Embryonic facial prominence (tissue), 1 donor: ENCODE measurements around the gene SARS1.

Experiments
- DNase-seq: peaks from one replicate; pipeline ENCODE4 v3.0.0-alpha.2; 2016; ENCODE audit errors: extremely low spot score

The SARS1 gene

DNA sequence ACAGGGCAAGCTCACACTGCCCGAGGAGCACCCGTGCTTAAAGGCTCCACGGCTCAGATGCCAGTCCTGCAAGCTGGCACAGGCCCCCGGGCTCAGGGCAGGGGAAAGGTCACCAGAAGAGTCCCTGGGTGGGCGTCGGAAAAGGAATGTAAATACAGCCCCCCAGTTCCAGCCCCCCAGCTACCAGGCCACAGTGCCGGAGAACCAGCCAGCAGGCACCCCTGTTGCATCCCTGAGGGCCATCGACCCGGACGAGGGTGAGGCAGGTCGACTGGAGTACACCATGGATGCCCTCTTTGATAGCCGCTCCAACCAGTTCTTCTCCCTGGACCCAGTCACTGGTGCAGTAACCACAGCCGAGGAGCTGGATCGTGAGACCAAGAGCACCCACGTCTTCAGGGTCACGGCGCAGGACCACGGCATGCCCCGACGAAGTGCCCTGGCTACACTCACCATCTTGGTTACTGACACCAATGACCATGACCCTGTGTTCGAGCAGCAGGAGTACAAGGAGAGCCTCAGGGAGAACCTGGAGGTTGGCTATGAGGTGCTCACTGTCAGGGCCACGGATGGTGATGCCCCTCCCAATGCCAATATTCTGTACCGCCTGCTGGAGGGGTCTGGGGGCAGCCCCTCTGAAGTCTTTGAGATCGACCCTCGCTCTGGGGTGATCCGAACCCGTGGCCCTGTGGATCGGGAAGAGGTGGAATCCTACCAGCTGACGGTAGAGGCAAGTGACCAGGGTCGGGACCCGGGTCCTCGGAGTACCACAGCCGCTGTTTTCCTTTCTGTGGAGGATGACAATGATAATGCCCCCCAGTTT is 36.9 kb downstream of the SARS1 start:
- DNase-seq = no peak

DNA sequence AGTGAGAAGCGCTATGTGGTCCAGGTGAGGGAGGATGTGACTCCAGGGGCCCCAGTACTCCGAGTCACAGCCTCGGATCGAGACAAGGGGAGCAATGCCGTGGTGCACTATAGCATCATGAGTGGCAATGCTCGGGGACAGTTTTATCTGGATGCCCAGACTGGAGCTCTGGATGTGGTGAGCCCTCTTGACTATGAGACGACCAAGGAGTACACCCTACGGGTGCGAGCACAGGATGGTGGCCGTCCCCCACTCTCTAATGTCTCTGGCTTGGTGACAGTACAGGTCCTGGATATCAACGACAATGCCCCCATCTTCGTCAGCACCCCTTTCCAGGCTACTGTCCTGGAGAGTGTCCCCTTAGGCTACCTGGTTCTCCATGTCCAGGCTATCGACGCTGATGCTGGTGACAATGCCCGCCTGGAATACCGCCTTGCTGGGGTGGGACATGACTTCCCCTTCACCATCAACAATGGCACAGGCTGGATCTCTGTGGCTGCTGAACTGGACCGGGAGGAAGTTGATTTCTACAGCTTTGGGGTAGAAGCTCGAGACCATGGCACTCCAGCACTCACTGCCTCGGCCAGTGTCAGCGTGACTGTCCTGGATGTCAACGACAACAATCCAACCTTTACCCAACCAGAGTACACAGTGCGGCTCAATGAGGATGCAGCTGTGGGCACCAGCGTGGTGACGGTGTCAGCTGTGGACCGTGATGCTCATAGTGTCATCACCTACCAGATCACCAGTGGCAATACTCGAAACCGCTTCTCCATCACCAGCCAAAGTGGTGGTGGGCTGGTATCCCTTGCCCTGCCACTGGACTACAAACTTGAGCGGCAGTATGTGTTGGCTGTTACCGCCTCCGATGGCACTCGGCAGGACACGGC is 37.8 kb downstream of the SARS1 start:
- no peak for DNase-seq

DNA sequence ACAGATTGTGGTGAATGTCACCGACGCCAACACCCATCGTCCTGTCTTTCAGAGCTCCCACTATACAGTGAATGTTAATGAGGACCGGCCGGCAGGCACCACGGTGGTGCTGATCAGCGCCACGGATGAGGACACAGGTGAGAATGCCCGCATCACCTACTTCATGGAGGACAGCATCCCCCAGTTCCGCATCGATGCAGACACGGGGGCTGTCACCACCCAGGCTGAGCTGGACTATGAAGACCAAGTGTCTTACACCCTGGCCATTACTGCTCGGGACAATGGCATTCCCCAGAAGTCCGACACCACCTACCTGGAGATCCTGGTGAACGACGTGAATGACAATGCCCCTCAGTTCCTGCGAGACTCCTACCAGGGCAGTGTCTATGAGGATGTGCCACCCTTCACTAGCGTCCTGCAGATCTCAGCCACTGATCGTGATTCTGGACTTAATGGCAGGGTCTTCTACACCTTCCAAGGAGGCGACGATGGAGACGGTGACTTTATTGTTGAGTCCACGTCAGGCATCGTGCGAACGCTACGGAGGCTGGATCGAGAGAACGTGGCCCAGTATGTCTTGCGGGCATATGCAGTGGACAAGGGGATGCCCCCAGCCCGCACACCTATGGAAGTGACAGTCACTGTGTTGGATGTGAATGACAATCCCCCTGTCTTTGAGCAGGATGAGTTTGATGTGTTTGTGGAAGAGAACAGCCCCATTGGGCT is 38.6 kb downstream of the SARS1 start:
- no peak for DNase-seq

DNA sequence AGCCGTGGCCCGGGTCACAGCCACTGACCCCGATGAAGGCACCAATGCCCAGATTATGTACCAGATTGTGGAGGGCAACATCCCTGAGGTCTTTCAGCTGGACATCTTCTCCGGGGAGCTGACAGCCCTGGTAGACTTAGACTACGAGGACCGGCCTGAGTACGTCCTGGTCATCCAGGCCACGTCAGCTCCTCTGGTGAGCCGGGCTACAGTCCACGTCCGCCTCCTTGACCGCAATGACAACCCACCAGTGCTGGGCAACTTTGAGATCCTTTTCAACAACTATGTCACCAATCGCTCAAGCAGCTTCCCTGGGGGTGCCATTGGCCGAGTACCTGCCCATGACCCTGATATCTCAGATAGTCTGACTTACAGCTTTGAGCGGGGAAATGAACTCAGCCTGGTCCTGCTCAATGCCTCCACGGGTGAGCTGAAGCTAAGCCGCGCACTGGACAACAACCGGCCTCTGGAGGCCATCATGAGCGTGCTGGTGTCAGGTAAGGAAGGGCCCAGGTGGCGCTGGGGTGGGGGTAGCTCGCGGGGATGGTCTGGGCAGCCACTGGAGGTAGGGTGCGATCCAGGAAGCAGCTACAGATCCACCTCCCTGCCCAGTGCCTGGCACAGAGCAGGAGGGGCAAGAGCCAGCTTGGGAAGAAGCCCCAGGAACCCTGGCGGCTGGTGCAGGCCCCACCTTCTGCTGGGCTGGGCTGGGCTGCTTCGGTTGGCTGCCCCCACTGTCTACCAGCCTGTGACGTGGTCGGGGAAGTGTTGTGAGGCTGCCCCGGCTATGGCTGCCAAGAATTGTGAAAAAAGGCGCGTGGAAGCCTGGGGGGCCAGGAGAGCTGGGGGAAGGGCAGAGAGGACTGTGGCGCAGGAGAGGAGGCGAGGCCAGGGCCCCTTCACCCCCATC is 39.4 kb downstream of the SARS1 start:
- no peak for DNase-seq

DNA sequence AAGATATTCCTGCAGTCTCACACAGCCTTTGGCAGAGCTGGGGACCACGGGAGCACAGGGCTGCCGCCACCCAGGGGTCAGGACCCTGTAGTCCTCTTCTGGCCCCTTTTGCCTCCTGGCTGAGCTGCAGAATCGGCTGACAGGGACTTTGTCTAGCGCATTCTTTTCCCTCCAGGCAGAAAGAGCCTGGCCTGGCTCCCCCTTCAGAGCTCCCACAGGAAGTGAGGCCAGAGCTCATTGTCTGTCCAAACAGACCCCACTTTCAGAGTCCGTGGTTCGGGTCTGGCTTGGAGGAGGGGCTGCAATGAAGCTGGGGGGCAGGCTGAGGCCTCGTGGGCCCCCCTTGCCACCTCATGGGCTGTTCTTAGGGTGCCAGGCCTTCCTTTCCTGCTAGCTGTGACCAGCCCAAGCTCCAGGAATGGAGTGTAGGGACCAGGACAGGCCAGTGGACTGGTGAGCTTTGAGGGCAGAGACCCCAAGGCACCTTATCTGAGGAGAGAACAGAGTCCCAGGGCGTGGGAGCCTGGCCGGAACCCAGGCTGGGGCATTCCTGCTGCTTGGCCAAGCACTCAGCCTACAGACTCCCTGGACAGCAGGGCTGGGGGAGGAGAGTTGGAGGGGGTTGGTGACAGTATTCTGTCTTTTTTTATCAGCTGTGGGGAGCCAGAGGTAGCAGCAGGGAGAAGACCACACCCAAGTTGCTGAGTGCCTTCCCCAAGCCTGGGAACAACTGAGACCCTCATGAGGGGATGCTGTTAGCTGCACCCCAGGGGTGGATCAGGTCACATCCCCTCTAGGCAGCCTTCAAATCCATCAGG is 40.3 kb downstream of the SARS1 start:
- DNase-seq = no peak

DNA sequence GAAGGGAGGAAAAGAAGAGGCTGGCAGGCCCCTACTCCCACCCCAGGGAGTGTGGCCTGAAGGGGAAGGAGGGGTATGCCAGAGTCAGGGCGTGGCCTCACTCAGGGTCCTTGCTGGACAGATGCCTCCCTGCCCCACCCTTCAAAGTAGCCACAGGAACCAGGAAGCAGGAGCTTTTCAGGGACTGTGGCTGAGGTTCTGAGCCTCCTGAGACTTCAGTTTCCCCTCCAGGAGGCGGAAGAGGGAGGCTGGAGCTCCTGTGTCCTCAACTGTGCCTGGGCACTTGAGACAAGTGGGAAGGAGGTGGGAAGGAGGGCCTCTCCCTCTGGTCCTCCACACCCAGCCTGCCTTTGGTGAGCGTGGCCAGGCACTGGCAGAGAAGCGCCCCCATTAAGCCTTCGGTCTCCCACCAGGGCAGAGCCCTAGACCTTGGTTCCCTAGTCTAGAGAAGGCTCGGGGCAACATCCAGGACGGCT is 40.9 kb downstream of the SARS1 start:
- DNase-seq = no peak

DNA sequence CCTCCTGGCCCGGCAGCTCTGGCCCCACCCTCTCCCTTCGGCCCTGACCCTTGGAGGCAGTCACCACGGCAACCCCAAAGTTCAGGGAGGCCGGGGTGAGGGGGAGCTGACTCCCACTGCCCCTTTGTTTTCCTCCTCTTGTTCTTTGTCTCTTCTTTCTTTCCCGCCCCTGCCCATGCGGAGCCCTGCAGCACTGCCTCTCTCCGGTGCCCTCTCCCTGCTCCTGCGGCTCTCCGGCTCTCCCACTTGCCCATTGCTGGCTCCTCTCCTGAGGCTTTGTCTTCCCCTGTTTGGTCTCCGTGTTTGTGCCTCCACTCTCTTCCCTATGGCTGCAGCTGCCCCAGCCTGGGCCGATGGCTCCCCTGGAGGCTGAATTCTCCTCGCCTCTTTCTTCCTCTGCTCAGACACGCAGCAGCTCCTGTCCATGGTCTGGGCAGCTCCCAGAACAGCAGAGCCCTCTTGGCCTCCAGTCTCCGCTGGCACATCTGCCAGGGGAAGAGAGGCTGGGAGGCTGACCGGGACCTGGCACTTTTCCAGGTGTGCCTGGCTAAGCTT is 41.5 kb downstream of the SARS1 start:
- no peak for DNase-seq

DNA sequence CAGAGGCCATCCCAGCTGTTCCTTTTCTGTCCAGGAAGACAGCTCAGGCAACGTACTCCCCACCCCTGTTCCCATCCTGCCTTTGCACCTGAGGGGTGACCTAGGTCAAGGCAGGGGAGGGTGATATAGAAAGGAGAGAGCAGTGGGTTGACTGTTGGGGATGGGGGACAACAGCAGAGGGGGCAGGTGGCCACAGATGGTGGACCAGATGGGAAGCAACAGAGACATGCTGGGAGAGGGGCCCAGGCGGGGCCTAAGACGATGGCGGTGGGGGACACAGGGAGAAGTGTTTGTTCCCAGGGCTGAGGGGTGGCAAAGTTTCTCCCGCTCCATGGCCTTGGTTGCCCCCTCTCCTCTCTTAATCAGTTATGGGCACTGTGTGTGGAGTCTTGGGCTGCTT is 42.0 kb downstream of the SARS1 start:
- no peak for DNase-seq

DNA sequence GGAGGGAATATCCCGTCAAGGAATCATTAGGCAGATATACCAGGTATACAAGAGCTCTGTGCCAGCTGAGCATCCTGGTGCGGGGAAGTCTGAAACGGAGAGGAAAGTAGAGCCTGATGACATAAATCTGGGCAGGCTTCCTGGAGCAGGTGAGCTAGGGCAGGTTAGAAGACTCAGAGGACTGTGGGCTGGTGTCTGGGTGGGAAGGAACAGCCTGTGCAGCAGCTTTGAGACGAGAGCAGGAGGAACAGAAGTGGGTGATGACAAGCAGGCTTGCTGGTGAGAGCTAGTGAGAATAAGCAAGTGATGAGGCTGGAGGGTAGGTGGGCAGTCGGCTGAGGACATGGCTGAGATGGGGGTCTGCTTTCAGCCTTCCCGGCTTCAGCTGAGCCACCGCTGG is 42.4 kb downstream of the SARS1 start:
- DNase-seq = no peak

DNA sequence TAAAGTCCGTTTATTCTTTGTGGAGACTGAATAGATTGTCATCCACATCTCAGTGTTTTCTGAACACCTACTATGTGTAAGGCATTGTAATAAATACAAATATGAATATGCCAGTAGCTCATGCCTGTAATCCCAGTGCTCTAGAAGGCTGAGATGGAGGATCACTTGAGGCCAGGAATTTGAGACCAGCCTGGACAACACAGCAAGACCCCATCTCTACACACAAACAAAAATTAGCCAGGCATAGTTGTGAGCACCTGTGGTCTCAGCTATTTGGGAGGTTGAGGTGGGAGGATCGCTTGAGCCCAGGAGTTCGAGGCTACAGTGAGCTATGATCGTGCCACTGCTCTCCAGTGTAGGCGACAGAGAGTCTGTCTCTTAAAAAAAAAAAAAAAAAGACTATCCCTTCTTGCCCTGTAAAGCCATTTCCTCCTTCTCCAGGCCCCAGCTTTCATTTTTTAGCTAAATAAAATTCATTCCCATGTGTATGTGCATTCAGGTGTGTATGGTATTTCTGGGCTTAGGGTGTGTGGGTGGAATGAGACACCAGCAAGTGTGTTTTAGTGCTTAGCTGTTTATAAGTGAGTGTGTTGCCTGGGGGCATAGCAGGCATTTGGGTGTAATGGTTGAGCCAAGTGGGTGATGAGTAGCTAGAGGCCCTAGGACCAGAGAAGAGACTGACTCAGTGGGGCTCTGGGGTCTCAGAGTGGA is 43.4 kb downstream of the SARS1 start:
- no peak for DNase-seq

DNA sequence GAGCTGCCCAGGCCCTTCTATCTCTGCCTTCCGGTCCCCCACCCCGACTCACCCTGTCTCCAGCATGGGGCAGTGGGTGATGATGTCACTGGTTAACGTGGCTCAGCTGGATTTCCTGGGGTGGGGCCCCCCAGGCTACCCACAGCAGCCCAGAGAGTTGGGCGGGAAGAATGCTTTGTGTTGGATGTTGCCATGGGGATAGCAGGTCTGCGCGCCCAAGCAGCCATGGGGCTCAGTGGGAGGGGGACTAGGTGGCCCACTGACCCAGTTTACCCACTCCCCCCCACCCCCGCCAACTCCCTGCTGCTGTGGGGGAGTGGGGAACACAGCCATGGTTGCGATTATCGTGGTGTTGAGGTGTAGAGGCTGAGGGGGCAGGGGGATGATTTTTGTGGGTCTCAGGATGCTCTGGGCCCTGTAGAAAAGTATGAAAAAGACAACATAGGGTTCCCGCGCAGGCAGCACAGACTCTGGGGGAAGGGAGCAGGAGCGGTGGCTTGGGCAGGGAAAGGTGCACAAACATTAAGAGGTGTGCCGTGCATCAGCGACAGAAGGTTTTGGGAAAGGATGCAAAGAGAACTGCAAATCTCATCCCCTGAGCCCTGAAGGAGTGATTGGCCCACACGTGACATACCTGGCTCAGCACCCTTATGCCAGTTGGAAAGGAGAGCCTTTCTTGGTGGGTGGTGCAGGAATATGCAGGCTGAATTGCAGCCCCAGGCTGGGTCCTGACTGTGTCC is 44.1 kb downstream of the SARS1 start:
- no peak for DNase-seq

DNA sequence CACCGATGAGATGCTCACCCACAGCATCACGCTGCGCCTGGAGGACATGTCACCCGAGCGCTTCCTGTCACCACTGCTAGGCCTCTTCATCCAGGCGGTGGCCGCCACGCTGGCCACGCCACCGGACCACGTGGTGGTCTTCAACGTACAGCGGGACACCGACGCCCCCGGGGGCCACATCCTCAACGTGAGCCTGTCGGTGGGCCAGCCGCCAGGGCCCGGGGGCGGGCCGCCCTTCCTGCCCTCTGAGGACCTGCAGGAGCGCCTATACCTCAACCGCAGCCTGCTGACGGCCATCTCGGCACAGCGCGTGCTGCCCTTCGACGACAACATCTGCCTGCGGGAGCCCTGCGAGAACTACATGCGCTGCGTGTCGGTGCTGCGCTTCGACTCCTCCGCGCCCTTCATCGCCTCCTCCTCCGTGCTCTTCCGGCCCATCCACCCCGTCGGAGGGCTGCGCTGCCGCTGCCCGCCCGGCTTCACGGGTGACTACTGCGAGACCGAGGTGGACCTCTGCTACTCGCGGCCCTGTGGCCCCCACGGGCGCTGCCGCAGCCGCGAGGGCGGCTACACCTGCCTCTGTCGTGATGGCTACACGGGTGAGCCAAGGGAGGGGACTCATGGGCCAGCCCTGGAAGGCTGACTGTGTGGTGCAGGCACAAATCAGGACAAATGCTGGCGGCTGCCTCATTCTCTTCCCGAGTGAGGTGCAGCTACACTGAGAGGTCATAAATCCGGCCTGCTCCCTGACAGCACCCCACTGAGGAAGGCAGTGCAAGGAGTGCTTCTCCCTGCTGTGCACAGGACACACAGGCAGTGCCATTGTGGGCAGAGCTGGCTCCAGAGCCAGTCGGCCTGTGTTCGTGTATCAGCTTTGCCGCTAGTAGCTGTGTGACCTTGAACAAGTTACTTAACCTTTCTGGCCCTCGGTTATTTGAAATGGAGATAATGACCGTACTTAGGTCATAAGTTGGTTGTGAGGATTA is 45.1 kb downstream of the SARS1 start:
- DNase-seq = no peak

DNA sequence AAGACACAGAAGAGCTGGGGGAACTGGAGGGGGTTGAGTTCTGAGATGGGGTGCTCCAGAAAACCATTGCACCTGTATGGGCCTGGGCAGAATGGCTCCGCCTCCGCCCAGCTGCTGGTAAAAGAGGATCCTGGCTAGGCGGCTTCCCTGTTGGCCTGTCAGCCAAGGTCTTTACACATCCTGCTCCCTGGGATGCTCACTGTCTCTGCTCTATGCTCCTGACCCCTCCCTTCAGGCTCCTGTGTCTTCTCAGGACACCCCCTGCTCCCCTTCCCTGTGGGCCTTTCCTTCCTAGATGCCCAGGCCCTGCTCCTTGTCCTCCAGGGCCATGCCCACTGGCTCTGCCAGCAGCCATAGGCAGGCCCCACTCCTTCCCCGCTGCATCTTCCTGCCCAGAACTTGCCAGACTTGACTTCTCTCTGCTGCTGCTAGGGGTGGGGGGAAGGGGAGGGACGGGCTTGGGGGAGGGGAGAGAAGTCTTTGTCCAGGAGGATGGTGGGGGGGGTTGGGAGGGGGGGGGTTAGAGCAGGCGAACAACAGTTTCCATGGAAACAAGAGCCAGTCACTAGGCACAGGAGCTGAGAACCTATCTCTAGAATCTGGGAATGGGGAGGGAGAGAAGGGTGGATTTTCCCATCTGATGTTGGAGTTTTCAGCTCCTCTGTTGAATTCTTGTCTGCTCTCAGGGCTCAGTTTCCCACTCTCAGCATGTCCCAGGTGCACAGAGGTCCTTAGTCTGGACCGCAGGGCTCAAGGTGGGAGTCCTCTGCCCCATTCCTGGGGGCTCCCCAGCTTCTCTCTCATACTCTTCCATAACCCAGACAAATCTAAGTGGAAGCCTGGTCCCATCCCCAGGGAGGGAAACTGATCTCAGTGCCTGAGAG is 46.2 kb downstream of the SARS1 start:
- no peak for DNase-seq

DNA sequence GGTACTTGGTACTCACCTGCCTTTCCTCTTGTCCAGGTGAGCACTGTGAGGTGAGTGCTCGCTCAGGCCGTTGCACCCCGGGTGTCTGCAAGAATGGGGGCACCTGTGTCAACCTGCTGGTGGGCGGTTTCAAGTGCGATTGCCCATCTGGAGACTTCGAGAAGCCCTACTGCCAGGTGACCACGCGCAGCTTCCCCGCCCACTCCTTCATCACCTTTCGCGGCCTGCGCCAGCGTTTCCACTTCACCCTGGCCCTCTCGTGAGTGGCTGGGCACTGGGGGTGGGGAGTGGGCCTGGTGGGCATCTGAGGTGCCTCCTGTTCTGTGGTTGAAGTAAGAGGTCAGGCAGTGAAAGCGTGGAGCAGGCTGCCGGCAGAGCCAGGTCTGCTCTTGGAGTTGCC is 47.3 kb downstream of the SARS1 start:
- DNase-seq = no peak

DNA sequence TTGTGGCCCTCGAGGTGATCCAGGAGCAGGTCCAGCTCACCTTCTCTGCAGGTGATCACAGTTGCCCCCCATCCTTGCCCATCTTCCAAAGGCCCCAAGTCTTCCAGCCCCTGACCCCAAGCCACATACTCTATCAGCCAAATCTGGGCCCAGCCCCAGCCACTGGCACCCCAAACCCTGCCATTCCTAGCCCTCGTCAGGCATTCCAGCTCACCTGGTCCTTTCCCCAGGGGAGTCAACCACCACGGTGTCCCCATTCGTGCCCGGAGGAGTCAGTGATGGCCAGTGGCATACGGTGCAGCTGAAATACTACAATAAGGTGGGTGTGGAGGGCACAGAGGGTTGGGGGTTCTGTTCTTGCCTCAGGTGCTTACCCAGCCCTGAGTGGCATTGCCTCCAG is 47.9 kb downstream of the SARS1 start:
- no peak for DNase-seq
